Ectodermal cell (in vitro differentiated cells): ENCODE results near the gene PCNX2.

Experiments used
- H3K27ac ChIP-seq: 2 replicates; pipeline ENCODE4 v1.7.0; 2013; ENCODE audit warnings: mild to moderate bottlenecking, low read depth, low read length; ENCODE audit not compliant: insufficient read depth, poor library complexity, severe bottlenecking
- H3K27me3 ChIP-seq: 2 replicates; pipeline ENCODE4 v1.7.0; 2013; ENCODE audit warnings: mild to moderate bottlenecking, low read length; ENCODE audit not compliant: insufficient read depth, control insufficient read depth, poor library complexity, severe bottlenecking
- H3K36me3 ChIP-seq: one replicate; pipeline ENCODE4 v1.7.0; 2013; ENCODE audit warnings: low read length; ENCODE audit not compliant: control insufficient read depth, insufficient read depth
- H3K4me1 ChIP-seq: one replicate; pipeline ENCODE4 v1.7.0; 2013; ENCODE audit warnings: low read length; ENCODE audit not compliant: control insufficient read depth, insufficient read depth
- H3K4me3 ChIP-seq: 2 replicates; pipeline ENCODE4 v1.7.0; 2013; ENCODE audit warnings: low read depth, low read length, control low read depth; ENCODE audit not compliant: insufficient read depth
- H3K9me3 ChIP-seq: 2 replicates; pipeline ENCODE4 v1.7.0; 2013; ENCODE audit warnings: mild to moderate bottlenecking, low read length, moderate library complexity; ENCODE audit not compliant: control insufficient read depth
- WGBS, 2 experiments: methylation state at CpG; one replicate each; pipeline ENCODE4 v1.1.7; 2013; ENCODE audit warnings: missing lambda C conversion rate in 2 of 2; 5-methylcytosine and 5-hydroxymethylcytosine counted together

PCNX2 gene

DNA sequence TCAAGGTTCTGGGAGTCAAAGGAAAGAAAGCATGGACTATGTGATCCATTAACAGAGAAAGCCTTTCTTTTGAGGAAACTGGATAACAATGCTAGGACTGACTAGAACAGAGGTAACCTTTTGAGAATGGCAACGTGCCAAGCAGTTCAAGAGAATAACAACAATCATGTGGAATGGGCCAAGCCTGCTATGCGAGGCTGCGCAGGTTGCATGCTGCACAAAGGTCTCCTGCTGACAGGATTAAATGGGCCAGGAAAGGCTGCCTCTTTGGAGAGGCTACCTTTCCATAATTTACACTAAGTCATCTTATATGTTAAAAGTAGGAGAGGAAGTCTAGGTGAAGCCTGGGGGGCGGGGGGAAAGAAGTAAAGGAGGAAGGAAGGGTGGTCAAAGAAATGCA lies 5.8 kb downstream of the PCNX2 start:
- H3K4me1 ChIP-seq = peaks cover 3% of the 10 kb centered on the region
- WGBS, 2 experiments = 24 to 26% methylated on average over 3 of the region's 4 CpGs
- H3K27me3 ChIP-seq = no peaks in the 10 kb centered on the region
- no peak overlapping the region for H3K4me3 ChIP-seq
- no peaks in the 10 kb centered on the region for H3K36me3 ChIP-seq
- H3K9me3 ChIP-seq = no peaks in the 10 kb centered on the region
- H3K27ac ChIP-seq = no peak overlapping the region

DNA sequence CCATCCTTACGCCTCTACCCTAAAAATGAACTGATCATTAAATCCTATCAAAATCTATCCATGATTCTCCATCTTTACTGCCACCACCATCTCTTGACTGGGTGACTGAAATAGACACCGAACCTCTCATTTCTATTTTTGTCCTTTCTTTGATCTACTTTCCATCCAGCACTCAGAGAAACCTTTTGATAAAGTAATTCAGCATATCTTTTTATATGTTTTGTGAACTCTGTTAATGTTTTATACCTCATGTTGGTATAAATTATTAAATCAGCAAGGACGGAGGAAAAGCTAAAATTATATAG lies 13.0 kb downstream of the PCNX2 start:
- H3K9me3 ChIP-seq = no peaks in the 10 kb centered on the region
- no peak overlapping the region for H3K4me3 ChIP-seq
- H3K36me3 ChIP-seq = no peaks in the 10 kb centered on the region
- no peaks in the 10 kb centered on the region for H3K27me3 ChIP-seq
- H3K27ac ChIP-seq = no peak overlapping the region
- WGBS, 2 experiments = 90 to 97% methylated on average over 2 of the region's 3 CpGs
- H3K4me1 ChIP-seq = no peaks in the 10 kb centered on the region

DNA sequence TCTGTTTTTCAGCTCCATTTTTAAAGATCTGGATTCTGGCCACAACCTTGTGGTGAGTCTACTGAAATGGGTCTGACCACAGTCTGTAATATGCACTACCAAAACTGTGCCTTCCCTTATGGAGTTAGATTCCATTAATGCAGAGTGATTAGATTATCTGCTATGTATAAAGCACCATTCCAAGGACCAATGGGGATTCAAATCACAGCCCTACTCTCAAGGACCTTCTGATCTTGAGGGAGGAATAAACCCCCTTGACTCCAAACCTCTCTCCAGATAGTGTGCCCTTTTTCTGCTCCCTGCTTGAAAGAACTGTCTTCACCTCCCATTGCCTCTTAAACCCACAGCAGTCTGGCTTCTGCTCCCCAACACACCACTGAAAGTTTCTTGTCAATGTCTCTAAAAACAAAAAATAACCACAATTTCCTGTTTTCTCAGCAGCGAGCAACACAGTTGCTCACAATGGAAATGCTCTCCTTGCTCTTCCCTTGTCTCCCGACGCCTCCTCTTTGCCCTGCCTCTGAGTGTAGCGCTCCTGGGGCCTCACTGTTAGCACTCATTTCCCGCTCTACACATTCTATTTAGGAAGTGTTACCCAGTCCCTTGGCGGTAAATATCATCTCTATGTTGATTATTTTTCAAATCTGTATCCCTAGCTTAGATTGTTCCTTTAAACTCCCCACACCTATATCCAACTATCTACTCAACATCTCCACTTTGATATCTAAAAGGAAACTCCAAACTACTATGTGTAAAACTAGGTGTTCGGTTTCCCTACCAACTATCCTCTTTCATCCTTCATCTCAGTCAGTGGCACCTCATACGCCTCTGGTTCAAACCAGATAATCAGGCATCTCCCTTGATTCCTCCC lies 13.6 kb downstream of the PCNX2 start:
- H3K36me3 ChIP-seq = no peaks in the 10 kb centered on the region
- H3K27ac ChIP-seq = no peak overlapping the region
- no peak overlapping the region for H3K4me3 ChIP-seq
- no peaks in the 10 kb centered on the region for H3K27me3 ChIP-seq
- H3K4me1 ChIP-seq = no peaks in the 10 kb centered on the region
- H3K9me3 ChIP-seq = no peaks in the 10 kb centered on the region
- 93 to 94% methylated on average over 8 of the region's 8 CpGs for WGBS, 2 experiments

DNA sequence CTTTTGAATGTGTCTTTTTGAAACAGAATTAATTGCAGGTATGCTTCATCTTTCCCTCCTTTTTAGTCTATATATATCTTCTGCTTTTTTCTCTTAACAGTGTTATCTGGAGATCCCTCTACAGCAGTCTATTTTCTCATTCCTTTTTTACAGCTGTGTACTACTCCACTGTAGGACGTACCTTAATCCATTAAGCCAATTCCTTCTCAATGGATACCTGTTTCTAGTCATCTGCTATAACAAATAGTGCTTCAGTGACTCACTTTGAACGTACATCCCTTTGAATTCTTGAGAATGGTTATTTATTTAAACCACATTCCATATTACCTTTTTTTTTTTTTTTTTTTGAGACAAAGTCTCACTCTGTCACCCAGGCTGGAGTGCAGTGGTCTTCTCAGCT lies 15.6 kb downstream of the PCNX2 start:
- no peak overlapping the region for H3K4me3 ChIP-seq
- no peaks in the 10 kb centered on the region for H3K9me3 ChIP-seq
- no peak overlapping the region for H3K27ac ChIP-seq
- 93 to 98% methylated on average over 2 of the region's 2 CpGs for WGBS, 2 experiments
- no peaks in the 10 kb centered on the region for H3K36me3 ChIP-seq
- no peaks in the 10 kb centered on the region for H3K4me1 ChIP-seq
- no peaks in the 10 kb centered on the region for H3K27me3 ChIP-seq

DNA sequence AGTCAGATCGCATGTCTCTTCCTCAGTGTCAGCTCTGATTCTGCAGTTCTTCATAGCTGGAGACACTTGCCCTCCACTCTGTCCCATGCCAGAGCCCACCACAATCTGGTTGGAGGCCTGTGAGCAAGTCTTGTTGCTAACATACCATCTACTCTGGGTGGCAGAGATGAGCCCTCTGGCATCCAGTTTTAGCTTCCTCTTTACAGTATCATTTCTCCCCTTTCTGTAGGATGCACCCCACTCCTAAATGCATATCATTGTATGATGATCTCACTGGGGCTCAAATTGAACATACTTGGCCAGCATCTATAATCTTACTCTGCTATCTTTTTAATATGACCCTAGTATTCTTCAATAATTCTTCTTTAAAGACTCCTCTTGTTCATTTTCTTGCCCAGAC lies 16.9 kb downstream of the PCNX2 start:
- WGBS, 2 experiments = 86 to 93% methylated on average over 1 of the region's 1 CpG
- H3K27me3 ChIP-seq = no peaks in the 10 kb centered on the region

DNA sequence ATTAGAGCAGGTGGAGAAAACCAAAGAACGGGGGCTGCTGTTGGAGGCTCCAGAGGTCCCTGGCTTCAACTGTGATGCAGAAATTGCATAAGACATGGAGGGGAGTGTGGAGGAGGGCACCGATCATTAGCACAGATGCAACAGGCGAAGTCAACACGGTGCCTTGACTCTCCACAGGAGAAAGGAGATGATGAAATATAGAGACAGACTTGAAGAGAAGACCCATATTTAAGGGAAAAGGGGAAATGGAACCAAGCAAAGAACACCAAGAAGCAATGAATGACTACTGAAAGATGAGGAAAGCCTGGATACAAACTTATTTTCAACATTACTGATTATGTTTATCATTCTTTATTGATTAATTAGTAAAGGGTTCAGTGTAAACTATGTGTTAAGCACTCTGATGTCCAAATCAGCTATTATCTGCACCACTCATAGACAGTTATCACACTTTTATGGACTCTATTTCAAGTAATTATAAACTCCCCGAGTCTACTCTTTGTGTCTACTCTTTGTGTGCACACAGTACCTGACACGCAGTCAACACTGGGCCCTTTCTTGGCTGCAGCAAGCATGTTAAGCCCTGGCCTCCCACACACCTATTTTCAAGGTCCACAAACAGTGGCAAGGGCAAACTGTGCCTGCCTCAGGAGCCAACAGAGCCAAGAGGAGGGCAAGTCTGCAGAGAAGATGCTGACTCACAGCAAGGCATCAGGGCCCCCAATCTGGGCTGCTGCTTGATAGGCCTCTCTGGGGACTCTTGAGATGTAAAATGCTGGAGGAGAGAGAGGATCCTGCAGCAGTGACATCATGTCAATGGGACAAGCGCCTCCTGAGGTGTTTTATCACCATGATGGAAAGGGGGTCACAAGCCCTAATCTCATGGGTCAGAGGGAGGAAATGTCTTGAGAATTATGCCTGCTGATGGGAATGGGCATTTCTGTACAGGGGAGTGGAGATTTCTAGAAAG lies 17.6 kb downstream of the PCNX2 start:
- Histone ChIP-seq H3K4me1 (no peaks in the 10 kb centered on the region), H3K4me3 (no peak overlapping the region), H3K9me3 (no peaks in the 10 kb centered on the region), H3K36me3 (no peaks in the 10 kb centered on the region), H3K27me3 (no peaks in the 10 kb centered on the region), H3K27ac (no peak overlapping the region)
- WGBS, 2 experiments = 94 to 96% methylated on average over 7 of the region's 7 CpGs

More for the DNA sequence above, 16.9 kb downstream of the PCNX2 start:
- Histone ChIP-seq H3K36me3 (no peaks in the 10 kb centered on the region), H3K27ac (no peak overlapping the region), H3K4me1 (no peaks in the 10 kb centered on the region), H3K9me3 (no peaks in the 10 kb centered on the region), H3K4me3 (no peak overlapping the region)

DNA sequence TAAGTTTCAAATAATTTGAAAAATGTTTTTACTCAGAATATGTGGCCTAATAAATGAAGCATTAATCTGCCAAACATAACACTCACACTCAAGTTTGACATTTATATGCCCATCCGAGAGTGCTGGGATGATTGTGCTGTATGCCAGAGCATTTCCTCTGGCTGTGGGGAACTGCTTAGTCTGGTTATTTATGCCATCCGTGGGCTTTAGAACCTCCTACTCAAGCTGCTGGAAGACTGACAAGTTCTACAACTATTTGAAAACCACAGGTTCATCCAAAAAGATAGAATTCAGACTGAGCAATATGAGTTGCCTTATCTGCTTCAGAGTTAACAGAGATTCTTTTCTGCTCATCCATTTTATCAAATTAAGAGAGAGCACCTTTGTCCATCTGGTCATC lies 25.9 kb downstream of the PCNX2 start:
- Histone ChIP-seq H3K9me3 (no peaks in the 10 kb centered on the region), H3K36me3 (no peaks in the 10 kb centered on the region), H3K27me3 (no peaks in the 10 kb centered on the region), H3K27ac (no peak overlapping the region), H3K4me1 (no peaks in the 10 kb centered on the region), H3K4me3 (no peak overlapping the region)
- 86 to 91% methylated on average over 2 of the region's 2 CpGs for WGBS, 2 experiments

DNA sequence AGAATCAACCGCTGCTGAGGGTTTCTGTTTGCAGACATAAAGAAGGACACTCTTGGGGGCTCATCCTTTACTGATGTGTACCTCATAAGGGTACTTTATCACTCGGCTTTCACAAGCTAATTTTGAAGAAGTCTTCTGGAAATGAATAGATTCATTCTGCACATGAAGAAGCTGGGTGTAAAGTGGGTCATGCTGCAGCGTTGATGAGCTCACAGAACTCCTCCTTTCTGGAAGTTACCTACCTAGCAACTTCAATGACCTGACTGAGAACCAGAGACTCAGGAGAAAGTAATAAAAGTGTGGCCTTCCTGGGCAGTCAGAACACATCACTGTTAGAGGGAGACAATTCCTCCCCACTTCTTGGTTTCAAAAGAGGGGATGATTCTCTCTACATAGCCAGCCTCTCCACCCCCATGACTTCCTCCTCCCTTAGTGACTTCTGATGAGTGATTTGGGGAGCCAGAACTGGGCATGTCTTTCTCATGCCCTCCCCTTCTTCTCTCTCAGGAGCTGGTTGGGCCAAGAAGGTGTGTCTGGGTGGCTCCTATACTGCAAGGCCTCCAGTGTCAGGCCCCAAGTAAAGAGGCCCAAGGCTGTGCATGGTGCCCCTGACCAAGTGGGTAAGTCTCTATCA lies 27.0 kb downstream of the PCNX2 start:
- Histone ChIP-seq H3K4me3 (no peak overlapping the region), H3K9me3 (no peaks in the 10 kb centered on the region), H3K4me1 (no peaks in the 10 kb centered on the region), H3K27ac (no peak overlapping the region), H3K27me3 (no peaks in the 10 kb centered on the region), H3K36me3 (no peaks in the 10 kb centered on the region)
- 88 to 92% methylated on average over 3 of the region's 3 CpGs for WGBS, 2 experiments

DNA sequence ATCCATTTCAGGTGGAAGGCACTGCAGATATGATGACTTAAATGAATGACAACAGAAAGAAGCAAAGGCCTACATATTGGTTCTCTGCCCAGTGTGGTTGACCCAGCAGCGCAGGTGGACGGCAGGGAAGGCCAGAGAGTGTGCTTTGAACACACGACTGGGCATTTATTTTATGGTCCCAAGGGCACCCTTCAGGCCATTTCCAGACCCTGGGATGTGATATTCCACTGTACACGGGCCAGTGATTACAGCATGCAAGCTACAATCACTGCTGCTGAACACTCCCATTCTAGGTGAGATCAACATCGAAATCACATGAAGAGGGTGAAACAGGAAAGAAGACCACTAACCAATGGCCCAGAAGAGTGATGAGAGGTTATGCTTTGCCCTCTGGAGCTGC lies 33.8 kb downstream of the PCNX2 start:
- no peaks in the 10 kb centered on the region for H3K4me1 ChIP-seq
- no peaks in the 10 kb centered on the region for H3K9me3 ChIP-seq
- H3K36me3 ChIP-seq = peaks cover 13% of the 10 kb centered on the region
- H3K4me3 ChIP-seq = no peak overlapping the region
- no peaks in the 10 kb centered on the region for H3K27me3 ChIP-seq
- no peak overlapping the region for H3K27ac ChIP-seq
- 96 to 97% methylated on average over 5 of the region's 5 CpGs for WGBS, 2 experiments

- peaks cover 13% of the 10 kb centered on the region for H3K36me3 ChIP-seq
- no peak overlapping the region for H3K4me3 ChIP-seq
- no peaks in the 10 kb centered on the region for H3K4me1 ChIP-seq
- no peak overlapping the region for H3K27ac ChIP-seq
- WGBS, 2 experiments = 80 to 90% methylated on average over 2 to 3 of the region's 3 CpGs
- H3K9me3 ChIP-seq = no peaks in the 10 kb centered on the region
- no peaks in the 10 kb centered on the region for H3K27me3 ChIP-seq
Measured at GRCh38 chr1:233261206-233261605, 34.3 kb downstream of the PCNX2 start.
